ENCODE data around the gene SMARCA1. TPM values are rescaled to one million over a fixed set of nuclear protein-coding genes. Genes with fewer than 3 reads are reported as not detected.

SMARCA1 gene
- total and polyA plus RNA-seq, 2 of the 4 experiments (the other 2 are of a cell fraction): 31.0 to 32.8 TPM

DNA sequence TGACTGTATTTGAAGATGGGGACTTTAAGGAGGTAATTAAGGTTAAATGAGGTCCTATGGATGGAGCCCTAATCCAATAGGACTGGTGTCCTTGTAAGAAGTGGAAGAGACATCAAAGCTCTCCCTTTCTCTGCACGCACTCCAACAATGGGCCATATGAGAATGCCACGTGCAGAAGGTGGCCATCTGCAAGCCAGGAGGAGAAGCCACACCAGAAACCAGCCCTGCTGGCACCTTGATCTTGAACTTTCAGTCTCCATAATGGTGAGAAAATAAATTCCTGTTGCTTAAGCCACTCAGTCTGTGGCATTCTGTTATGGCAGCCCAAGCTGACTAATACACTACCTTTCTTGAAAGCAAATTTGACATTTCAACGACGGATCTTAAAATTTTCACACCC lies 73.2 kb downstream of the SMARCA1 start:
- CTCF ChIA-PET: no interaction called here

More for the DNA sequence above, 73.2 kb downstream of the SMARCA1 start:
- Histone ChIP-seq H3K79me1 (ENCODE audit: low read depth in 1 of 2, low read length in 2 of 2) (peaks cover 7 to 8% of the 10 kb centered on the region in 2 experiments; a peak in 2 of 4 replicates), H4K5ac (ENCODE audit: low read depth, low read length) (no peak overlapping the region), H2AK5ac (ENCODE audit: low read depth, low read length) (no peak overlapping the region), H4K8ac (ENCODE audit: low read depth in 2 of 2, low read length in 2 of 2) (no peak overlapping the region), H2BK15ac (ENCODE audit: low read depth, low read length) (no peak overlapping the region), H3K9me3 (ENCODE audit: control insufficient read depth, insufficient read depth, low read length) (no peaks in the 10 kb centered on the region), H3K4me2 (ENCODE audit: low read depth, low read length) (no peak overlapping the region), H2BK20ac (ENCODE audit: low read depth, low read length) (no peak overlapping the region), H3K14ac (replicated peaks; ENCODE audit: low read depth, low read length) (no peak overlapping the region), H3K36me3 (ENCODE audit: control insufficient read depth, insufficient read depth, low read length) (peaks cover 2% of the 10 kb centered on the region; the same call in 1 of the 2 replicates), H3K27me3 (ENCODE audit: control insufficient read depth, insufficient read depth, low read length) (no peaks in the 10 kb centered on the region), H3K9ac (ENCODE audit: low read depth, low read length) (no peak overlapping the region), H2AFZ (replicated peaks; ENCODE audit: low read length, poor library complexity) (no peak overlapping the region), H3K56ac (ENCODE audit: extremely low read depth, insufficient read depth, low read length) (no peak overlapping the region), H2AK9ac (replicated peaks; ENCODE audit: low read depth, low read length, poor library complexity) (no peak overlapping the region), H4K20me1 (ENCODE audit: insufficient read depth, low read length) (no peaks in the 10 kb centered on the region), H3K27ac (ENCODE audit: insufficient read depth, low read length) (no peak overlapping the region), H3K9me1 (ENCODE audit: insufficient read depth, low read length) (no peaks in the 10 kb centered on the region), H3K4ac (ENCODE audit: low read depth, low read length) (no peak overlapping the region), H2BK120ac (ENCODE audit: low read depth, low read length) (no peak overlapping the region), H3K18ac (ENCODE audit: low read depth, low read length) (no peak overlapping the region), H3K4me3 (ENCODE audit: insufficient read depth, low read depth, low read length) (no peak overlapping the region), H3K4me1 (ENCODE audit: control insufficient read depth, insufficient read depth, low read length) (no peaks in the 10 kb centered on the region), H3K23ac (ENCODE audit: low read depth, low read length) (no peak overlapping the region), H2BK5ac (ENCODE audit: low read depth, low read length, poor library complexity, severe bottlenecking) (no peak overlapping the region), H4K91ac (ENCODE audit: insufficient read depth, low read depth, low read length) (no peak overlapping the region)
- ATAC-seq (ENCODE audit: low read depth): no peak
- dilution Hi-C loops (cut with HindIII; ENCODE audit: low sequenced_read_pairs, unreplicated experiment): no loop called here
- no peak for DNase-seq
- no TSS peak for BruUV-seq (replicated peaks)
- intact Hi-C loops (cut with micrococcal nuclease): no loop called here
- in situ Hi-C loops (cut with MboI; ENCODE audit: low sequenced_read_pairs): no loop called here
- POLR2A ChIA-PET (ENCODE audit: unreplicated experiment): no interaction called here
- no CpG with 5 or more reads among the region's 4 CpGs for WGBS, 2 experiments (ENCODE audit: extremely low coverage in 2 of 2, insufficient read length in 1 of 2)
- TF ChIP-seq RCOR1 (IDR thresholded peaks at IDR 0.05; ENCODE audit: insufficient replicate concordance, low read length): no peak
- TF ChIP-seq MAZ (IDR thresholded peaks at IDR 0.05; ENCODE audit: borderline replicate concordance, low read depth, low read length): no peak
- TF ChIP-seq, protein P1, sequence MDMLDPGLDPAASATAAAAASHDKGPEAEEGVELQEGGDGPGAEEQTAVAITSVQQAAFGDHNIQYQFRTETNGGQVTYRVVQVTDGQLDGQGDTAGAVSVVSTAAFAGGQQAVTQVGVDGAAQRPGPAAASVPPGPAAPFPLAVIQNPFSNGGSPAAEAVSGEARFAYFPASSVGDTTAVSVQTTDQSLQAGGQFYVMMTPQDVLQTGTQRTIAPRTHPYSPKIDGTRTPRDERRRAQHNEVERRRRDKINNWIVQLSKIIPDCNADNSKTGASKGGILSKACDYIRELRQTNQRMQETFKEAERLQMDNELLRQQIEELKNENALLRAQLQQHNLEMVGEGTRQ (IDR thresholded peaks at IDR 0.05; ENCODE audit: low read depth, low read length): no peak
- TF ChIP-seq RFX5 (IDR thresholded peaks at IDR 0.05; ENCODE audit: low read depth, low read length): no peak
- TF ChIP-seq BHLHE40 (IDR thresholded peaks at IDR 0.05; ENCODE audit: low read depth, low read length): no peak
- no peak for TF ChIP-seq FOS (IDR thresholded peaks at IDR 0.05; ENCODE audit: low read depth, low read length)
- TF ChIP-seq MXI1 (IDR thresholded peaks at IDR 0.05; ENCODE audit: borderline replicate concordance, low read depth, low read length): no peak
- no peak for TF ChIP-seq CTCF (conservative IDR thresholded peaks at IDR 0.05; ENCODE audit: low read depth, low read length)
- TF ChIP-seq NFE2L2 (IDR thresholded peaks at IDR 0.05; ENCODE audit: low read depth, low read length): no peak
- TF ChIP-seq CEBPB (IDR thresholded peaks at IDR 0.05; ENCODE audit: low read depth, low read length): no peak

Data from IMR-90 (cell line).